OCI-LY1 (cell line): Measurements from ENCODE around the gene CDR2.

Source experiments
- EZH2 ChIP-seq: fragments of 200-600 bp; sonication (generic), shearing (Covaris generic); IDR thresholded peaks from 2 replicates; pipeline ENCODE4 v1.8.0; 2017; ENCODE audit warnings: borderline replicate concordance, mixed run types, mild to moderate bottlenecking, antibody characterized with exemption, low read length, moderate library complexity, mixed read lengths
- TF ChIP-seq, protein P1 (sequence below): fragments of 200-600 bp; sonication (generic), shearing (Covaris generic); IDR thresholded peaks from 2 replicates; pipeline ENCODE4 v1.5.1; 2017; ENCODE audit warnings: mild to moderate bottlenecking, antibody characterized with exemption, low read length, moderate library complexity, mixed read lengths

DNA sequence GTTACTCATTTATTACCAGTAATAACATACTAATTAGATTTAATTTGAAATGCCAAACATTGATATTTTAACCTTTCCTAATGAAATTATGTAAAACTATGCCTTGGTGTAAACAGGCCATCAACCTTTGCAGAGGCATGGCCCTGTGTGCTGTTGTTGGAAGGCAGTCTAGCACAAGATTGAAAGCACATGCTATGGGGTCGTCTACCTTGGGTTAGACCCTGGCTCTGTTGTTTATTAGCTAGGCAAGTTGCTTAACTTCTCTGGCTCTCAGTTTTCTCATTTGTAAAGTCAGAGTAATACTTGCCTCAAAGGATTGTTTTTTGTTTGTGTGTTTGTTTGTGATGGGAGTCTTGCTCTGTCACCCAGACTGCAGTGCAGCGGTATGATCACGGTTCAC, 9.4 kb upstream of the CDR2 start:
- no peak for TF ChIP-seq EZH2
- TF ChIP-seq, protein P1, sequence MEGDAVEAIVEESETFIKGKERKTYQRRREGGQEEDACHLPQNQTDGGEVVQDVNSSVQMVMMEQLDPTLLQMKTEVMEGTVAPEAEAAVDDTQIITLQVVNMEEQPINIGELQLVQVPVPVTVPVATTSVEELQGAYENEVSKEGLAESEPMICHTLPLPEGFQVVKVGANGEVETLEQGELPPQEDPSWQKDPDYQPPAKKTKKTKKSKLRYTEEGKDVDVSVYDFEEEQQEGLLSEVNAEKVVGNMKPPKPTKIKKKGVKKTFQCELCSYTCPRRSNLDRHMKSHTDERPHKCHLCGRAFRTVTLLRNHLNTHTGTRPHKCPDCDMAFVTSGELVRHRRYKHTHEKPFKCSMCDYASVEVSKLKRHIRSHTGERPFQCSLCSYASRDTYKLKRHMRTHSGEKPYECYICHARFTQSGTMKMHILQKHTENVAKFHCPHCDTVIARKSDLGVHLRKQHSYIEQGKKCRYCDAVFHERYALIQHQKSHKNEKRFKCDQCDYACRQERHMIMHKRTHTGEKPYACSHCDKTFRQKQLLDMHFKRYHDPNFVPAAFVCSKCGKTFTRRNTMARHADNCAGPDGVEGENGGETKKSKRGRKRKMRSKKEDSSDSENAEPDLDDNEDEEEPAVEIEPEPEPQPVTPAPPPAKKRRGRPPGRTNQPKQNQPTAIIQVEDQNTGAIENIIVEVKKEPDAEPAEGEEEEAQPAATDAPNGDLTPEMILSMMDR, result no peak
